Upper lobe of left lung (tissue), 6 donors: ENCODE results near the gene C11orf16. TPM values are rescaled to one million over a fixed set of nuclear protein-coding genes. Genes with fewer than 3 reads are reported as not detected.
"Not testable (repeated sequence)": the region's sequence is repeated elsewhere in the genome, so short reads cannot be mapped to it uniquely, and the experiment has no call there.

Experiments
- ATAC-seq, 2 donors: fragments of 200-7000 bp; cut with Tn5 transposase; one replicate each; pipeline ENCODE4 v1.9.1; 2022; ENCODE audit warnings: mild to moderate bottlenecking in 2 of 2, moderate library complexity in 2 of 2; ENCODE audit not compliant: low FRiP score in 2 of 2
- DNase-seq, 2 donors: peaks; one replicate each; pipeline ENCODE4 v3.0.0-alpha.2; 2019 to 2020
- H3K27ac ChIP-seq, 4 donors: fragments of 200-600 bp; sonication (generic); one replicate each; pipeline ENCODE4 v1.5.1; 2016 to 2019
- H3K27me3 ChIP-seq, 4 donors: fragments of 200-600 bp; sonication (generic); one replicate each; pipeline ENCODE4 v1.5.1; 2017 to 2019
- H3K36me3 ChIP-seq, 4 donors: fragments of 200-600 bp; sonication (generic); one replicate each; pipeline ENCODE4 v1.5.1; 2016 to 2019
- H3K4me1 ChIP-seq, 4 donors: fragments of 200-600 bp; sonication (generic); one replicate each; pipeline ENCODE4 v1.5.1; 2018 to 2019
- H3K4me3 ChIP-seq, 4 donors: fragments of 200-600 bp; sonication (generic); one replicate each; pipeline ENCODE4 v1.5.1; 2017 to 2019; ENCODE audit warnings: mild to moderate bottlenecking in 2 of 4, moderate library complexity in 1 of 4
- H3K9me3 ChIP-seq, 4 donors: fragments of 200-600 bp; sonication (generic); one replicate each; pipeline ENCODE4 v1.5.1; 2018 to 2019
- EP300 ChIP-seq, 4 donors: sonication (generic); formaldehyde crosslinking; IDR thresholded peaks; one replicate each; pipeline ENCODE4 v1.5.1; 2017; ENCODE audit warnings: antibody characterized with exemption in 4 of 4, control low read depth in 2 of 4
- POLR2A ChIP-seq, 4 donors: fragments of 450-650 bp; IDR thresholded peaks; one replicate each; pipeline ENCODE4 v1.5.1; 2016 to 2017; ENCODE audit warnings: antibody characterized with exemption in 4 of 4, mild to moderate bottlenecking in 2 of 4
- POLR2AphosphoS5 ChIP-seq, 2 donors: sonication (generic); formaldehyde crosslinking; IDR thresholded peaks; one replicate each; pipeline ENCODE4 v1.5.1; 2017; ENCODE audit warnings: antibody characterized with exemption in 2 of 2
- WGBS, 2 donors: methylation state at CpG; one replicate each; pipeline ENCODE4 v1.1.5; 2017 to 2018; 5-methylcytosine and 5-hydroxymethylcytosine counted together
- total RNA-seq, 6 donors: library from RNA; depleted of rRNA in 4 of 6; stranded (reverse); fragments of >200 nt in 4 of 6; gene quantifications; one replicate each; pipeline versions ENCODE4 v1.1.0 to v1.2.1, GENCODE V29; 2016 to 2021
- TF ChIP-seq, protein P1 (sequence below), 6 experiments: fragments of 450-650 bp in 4 of 6; fragments of 200-600 bp in 2 of 6; sonication (generic) in 2 of 6; IDR thresholded peaks; one replicate each; pipeline ENCODE4 v1.5.1; 2016 to 2019; ENCODE audit warnings: antibody characterized with exemption in 6 of 6
- donor health status: DM: no; HTN: no; CAD: no; lungs with moderate emphysema.
- donor health status: DM: no; HTN: yes; CAD: no; lungs with severe emphysema.

The C11orf16 gene, protein sequence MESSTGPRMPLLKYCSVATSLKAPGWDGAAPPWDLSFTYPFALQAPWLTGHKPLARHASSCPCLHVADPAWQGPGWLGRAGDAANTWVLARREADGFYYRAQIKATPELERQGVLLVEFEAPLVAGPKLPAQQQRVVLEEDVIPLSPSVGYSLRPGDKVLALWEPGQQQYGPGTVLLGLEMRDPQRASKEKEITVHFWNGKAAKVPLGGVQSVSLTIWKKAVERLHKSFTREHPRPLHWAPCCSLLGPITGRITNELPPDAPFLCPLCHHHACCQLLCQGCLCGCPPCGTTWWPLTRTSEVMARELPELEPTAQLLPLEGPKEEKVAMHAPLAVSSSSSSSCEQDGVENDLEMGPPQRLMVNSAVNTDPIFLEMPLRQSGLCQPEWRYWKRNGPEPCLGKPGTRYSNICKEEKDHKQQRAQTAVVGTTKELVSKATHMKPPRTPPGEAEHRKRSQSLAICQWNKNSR
- total RNA-seq, result 10 to 100 TPM in 2 of 6 donors, 1 to 10 TPM in 3, not detected in 1; 4.3 to 13.6 (median 7.8) TPM

DNA sequence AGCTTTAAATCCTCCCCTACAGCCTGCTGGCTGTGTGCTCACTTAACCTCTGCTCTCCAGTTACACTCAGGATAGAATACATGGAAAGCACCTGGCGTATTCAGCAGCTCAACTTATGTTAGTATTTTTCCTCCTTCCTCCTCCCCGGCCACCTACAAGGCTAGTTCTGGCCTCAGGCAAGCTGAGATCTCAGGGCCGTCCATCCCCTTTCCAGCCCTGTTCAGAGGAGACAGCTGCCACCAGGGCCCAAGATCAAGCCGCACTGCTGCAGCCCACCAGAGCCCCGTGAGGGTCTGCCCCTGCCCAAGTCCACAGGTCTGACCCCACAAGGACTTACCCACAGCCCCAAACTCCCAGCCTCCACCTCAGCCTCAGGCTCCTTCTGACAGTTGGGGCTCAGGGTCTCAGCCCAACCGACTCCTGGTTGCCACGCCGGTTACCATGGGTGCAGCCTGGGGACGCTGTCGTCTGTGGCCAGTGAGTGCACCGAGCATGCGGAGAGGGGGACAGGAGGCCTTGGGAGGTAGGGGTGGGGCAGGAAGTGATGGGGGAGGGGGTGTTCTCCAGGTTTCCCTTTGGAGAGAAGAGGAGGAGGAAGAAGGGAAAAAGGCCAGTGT, at the start of gene C11orf16:
Gene C11orf16, minus strand, starts transcription at position 384 of the 617 bp plus-strand sequence. CDS start 639 bp downstream, outside the sequence.
- 81 to 88% methylated on average over 12 of the region's 12 CpGs for WGBS, 2 donors
- H3K4me1 ChIP-seq, result no peaks in the 10 kb centered on the region
- TF ChIP-seq POLR2A (IDR thresholded peaks at IDR 0.05), result peak in 1 of 4 donors; percentile 21
- TF ChIP-seq, protein P1, sequence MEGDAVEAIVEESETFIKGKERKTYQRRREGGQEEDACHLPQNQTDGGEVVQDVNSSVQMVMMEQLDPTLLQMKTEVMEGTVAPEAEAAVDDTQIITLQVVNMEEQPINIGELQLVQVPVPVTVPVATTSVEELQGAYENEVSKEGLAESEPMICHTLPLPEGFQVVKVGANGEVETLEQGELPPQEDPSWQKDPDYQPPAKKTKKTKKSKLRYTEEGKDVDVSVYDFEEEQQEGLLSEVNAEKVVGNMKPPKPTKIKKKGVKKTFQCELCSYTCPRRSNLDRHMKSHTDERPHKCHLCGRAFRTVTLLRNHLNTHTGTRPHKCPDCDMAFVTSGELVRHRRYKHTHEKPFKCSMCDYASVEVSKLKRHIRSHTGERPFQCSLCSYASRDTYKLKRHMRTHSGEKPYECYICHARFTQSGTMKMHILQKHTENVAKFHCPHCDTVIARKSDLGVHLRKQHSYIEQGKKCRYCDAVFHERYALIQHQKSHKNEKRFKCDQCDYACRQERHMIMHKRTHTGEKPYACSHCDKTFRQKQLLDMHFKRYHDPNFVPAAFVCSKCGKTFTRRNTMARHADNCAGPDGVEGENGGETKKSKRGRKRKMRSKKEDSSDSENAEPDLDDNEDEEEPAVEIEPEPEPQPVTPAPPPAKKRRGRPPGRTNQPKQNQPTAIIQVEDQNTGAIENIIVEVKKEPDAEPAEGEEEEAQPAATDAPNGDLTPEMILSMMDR (IDR thresholded peaks at IDR 0.05), result no peak
- TF ChIP-seq EP300 (IDR thresholded peaks at IDR 0.05), result no peak
- no peak for TF ChIP-seq POLR2AphosphoS5 (IDR thresholded peaks at IDR 0.05)
- no peak within 1 kb of the TSS for H3K27ac ChIP-seq
- H3K9me3 ChIP-seq, result no peaks in the 10 kb centered on the region
- no peaks in the 10 kb centered on the region for H3K36me3 ChIP-seq
- DNase-seq (no peak), ATAC-seq (peak in 1 of 2 donors; percentile 12)
- no peaks in the 10 kb centered on the region for H3K27me3 ChIP-seq
- H3K4me3 ChIP-seq, result peak within 1 kb of the TSS in 2 of 4 donors; percentile 4 to 8

DNA sequence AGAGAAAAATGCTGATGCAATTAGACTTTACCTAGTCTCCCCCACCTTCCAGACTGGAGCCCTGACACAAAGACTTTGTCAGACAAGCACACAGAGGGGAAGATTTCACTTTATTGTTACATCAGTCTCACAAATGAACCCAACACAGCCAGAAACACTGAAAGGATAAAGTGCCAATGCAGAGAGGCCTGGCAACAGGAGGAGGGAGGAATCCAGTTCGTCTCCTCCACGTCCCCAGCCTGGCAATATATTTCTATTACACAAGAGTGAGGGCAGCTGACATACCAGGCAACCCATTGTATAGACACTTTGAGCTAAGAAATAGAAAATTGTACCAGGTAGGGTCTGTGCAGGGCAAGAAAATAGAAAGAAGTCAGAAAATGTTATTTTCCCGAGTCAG, 47.7 kb upstream of the C11orf16 start:
- no peaks in the 10 kb centered on the region for H3K4me1 ChIP-seq
- no peak overlapping the region for H3K27ac ChIP-seq
- no peaks in the 10 kb centered on the region for H3K27me3 ChIP-seq
- DNase-seq (no peak), ATAC-seq (no peak)
- WGBS, 2 donors, result 79 to 85% methylated on average over 3 of the region's 3 CpGs
- H3K9me3 ChIP-seq, result no peaks in the 10 kb centered on the region
- TF ChIP-seq POLR2AphosphoS5 (IDR thresholded peaks at IDR 0.05) (no peak), POLR2A (IDR thresholded peaks at IDR 0.05) (no peak), EP300 (IDR thresholded peaks at IDR 0.05) (no peak)
- TF ChIP-seq, protein P1 (IDR thresholded peaks at IDR 0.05), result no peak
- H3K4me3 ChIP-seq, result no peak overlapping the region
- H3K36me3 ChIP-seq, result no peaks in the 10 kb centered on the region

DNA sequence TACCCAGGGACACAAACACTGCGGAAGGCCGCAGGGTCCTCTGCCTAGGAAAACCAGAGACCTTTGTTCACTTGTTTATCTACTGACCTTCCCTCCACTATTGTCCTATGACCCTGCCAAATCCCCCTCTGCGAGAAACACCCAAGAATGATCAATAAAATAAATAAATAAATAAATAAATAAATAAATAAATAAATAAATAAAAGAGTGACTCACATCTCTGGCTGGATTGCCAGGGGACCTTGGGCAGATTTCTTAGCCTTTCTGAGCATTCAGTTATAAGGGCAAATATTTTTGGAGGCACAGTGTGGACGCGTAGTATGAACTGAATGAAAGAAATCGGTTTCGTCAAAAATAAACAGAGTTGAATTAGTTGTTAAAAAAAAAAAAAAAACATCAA, 46.6 kb upstream of the C11orf16 start:
- WGBS, 2 donors, result 89 to 92% methylated on average over 5 of the region's 7 CpGs
- not testable (repeated sequence) for H3K27me3 ChIP-seq, H3K4me3 ChIP-seq, DNase-seq, ATAC-seq, H3K36me3 ChIP-seq, H3K9me3 ChIP-seq, H3K27ac ChIP-seq, H3K4me1 ChIP-seq

DNA sequence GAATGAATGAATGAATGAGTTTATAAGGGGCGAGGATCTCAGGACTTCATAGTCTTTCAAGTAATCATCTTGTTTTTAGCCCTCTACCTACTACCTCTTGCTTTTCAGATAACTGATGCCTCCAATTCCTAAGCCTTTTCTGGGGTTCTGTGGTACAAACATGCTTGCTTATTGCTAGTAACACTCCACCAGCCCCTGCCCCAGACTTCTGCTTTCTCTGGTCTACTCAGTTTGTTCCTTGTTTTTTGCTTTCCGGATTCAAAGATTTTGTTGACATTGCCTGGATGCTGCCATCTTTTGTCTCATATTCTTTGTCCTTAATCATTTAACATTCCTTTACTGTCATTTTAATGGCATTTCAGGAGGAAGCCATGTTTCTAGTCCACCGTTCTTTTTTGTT, 40.4 kb upstream of the C11orf16 start:
- ATAC-seq (no peak), DNase-seq (no peak)
- no peak overlapping the region for H3K4me3 ChIP-seq
- TF ChIP-seq POLR2AphosphoS5 (IDR thresholded peaks at IDR 0.05), result no peak
- TF ChIP-seq, protein P1 (IDR thresholded peaks at IDR 0.05), result no peak
- TF ChIP-seq EP300 (IDR thresholded peaks at IDR 0.05), result no peak
- no peak for TF ChIP-seq POLR2A (IDR thresholded peaks at IDR 0.05)
- H3K27me3 ChIP-seq, result no peaks in the 10 kb centered on the region
- no peaks in the 10 kb centered on the region for H3K36me3 ChIP-seq
- no peaks in the 10 kb centered on the region for H3K9me3 ChIP-seq
- no peaks in the 10 kb centered on the region for H3K4me1 ChIP-seq
- WGBS, 2 donors, result 72 to 77% methylated on average over 3 of the region's 3 CpGs
- no peak overlapping the region for H3K27ac ChIP-seq

DNA sequence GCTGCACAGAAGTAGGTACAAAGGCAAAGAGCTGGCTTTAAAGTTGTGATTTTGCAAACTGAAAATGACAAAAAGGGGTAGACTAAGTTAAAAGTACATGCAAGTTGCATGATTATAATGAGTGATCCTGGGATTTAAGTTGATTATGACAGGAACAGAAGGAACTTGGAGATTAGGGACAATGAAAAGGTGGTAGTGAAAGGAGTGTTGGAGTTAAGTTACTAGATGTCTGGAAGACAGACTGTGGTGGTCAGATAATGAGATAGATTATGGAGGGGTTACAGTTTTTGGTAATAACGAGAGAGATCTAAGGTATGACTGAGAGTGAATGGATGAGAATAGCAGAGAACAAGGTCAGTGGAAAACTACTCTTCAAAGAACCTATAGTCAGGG, 39.2 kb upstream of the C11orf16 start:
- H3K27me3 ChIP-seq, result no peaks in the 10 kb centered on the region
- DNase-seq (no peak), ATAC-seq (no peak)
- no peaks in the 10 kb centered on the region for H3K36me3 ChIP-seq
- no peak overlapping the region for H3K27ac ChIP-seq
- H3K9me3 ChIP-seq, result no peaks in the 10 kb centered on the region
- TF ChIP-seq POLR2A (IDR thresholded peaks at IDR 0.05), result no peak
- TF ChIP-seq, protein P1 (IDR thresholded peaks at IDR 0.05), result no peak
- TF ChIP-seq EP300 (IDR thresholded peaks at IDR 0.05), result no peak
- no peak for TF ChIP-seq POLR2AphosphoS5 (IDR thresholded peaks at IDR 0.05)
- WGBS, 2 donors, result 79 to 84% methylated on average over 1 of the region's 1 CpG
- H3K4me3 ChIP-seq, result no peak overlapping the region
- no peaks in the 10 kb centered on the region for H3K4me1 ChIP-seq
